ENCODE data around the gene COPZ2. TPM values are rescaled to one million over a fixed set of nuclear protein-coding genes. Genes with fewer than 3 reads are reported as not detected.
"Not testable (repeated sequence)": the region's sequence is repeated elsewhere in the genome, so short reads cannot be mapped to it uniquely, and the experiment has no call there.

Gene COPZ2, protein sequence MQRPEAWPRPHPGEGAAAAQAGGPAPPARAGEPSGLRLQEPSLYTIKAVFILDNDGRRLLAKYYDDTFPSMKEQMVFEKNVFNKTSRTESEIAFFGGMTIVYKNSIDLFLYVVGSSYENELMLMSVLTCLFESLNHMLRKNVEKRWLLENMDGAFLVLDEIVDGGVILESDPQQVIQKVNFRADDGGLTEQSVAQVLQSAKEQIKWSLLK
- total RNA-seq = 10 to 100 TPM; 58.1 to 73.9 (median 64.1) TPM

DNA sequence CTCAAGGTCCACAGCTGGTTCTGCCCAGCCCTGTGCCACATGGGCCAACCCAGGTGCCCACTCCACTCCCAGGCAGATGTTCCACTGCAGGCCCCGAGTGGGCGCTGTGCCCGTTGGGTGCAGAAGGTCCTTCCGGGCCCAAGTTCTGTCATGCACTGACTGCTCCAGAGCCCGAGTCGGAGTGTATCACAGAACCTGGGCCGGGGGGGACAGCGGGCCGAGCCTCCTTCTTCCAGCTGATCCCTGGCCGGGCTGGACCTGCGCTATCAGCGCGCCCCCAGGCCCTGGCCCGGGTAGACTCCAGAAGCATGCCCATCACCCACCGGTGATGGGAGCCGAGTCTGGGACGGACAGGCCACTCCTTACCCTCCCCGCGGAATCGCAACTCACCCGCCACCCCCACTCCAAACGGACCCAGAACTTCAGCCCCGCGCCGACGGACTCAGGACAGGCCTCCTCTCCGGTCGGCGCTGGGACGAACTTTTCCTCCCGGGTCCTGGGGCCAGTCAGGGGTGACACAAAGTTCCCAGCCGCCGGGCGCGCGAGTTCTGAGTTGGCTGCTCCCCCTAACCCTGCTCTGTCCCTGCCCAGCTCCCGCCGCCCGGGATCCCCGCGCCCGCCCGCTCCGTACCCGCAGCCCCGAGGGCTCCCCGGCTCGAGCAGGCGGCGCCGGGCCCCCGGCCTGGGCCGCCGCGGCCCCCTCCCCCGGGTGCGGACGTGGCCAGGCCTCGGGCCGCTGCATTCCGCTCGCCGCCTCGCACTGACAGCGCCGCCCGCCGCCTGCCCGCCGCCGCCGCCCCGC, at the start of gene COPZ2:
TSS of gene COPZ2 (minus strand) at position 762 of the 802 bp plus-strand sequence. CDS start at position 742, 20 bp downstream.
- 4% methylated on average over 26 of the region's 73 CpGs for WGBS
- peak within 1 kb of the TSS; percentile 71 to 79 (median 76) for H3K4me3 ChIP-seq
- TF ChIP-seq POLR2AphosphoS5 (IDR thresholded peaks at IDR 0.05) = peak; percentile 51 to 58
- no peak for TF ChIP-seq EP300 (IDR thresholded peaks at IDR 0.05)
- TF ChIP-seq POLR2A (IDR thresholded peaks at IDR 0.05; ENCODE audit: low read depth) = no peak
- TF ChIP-seq, protein P1, sequence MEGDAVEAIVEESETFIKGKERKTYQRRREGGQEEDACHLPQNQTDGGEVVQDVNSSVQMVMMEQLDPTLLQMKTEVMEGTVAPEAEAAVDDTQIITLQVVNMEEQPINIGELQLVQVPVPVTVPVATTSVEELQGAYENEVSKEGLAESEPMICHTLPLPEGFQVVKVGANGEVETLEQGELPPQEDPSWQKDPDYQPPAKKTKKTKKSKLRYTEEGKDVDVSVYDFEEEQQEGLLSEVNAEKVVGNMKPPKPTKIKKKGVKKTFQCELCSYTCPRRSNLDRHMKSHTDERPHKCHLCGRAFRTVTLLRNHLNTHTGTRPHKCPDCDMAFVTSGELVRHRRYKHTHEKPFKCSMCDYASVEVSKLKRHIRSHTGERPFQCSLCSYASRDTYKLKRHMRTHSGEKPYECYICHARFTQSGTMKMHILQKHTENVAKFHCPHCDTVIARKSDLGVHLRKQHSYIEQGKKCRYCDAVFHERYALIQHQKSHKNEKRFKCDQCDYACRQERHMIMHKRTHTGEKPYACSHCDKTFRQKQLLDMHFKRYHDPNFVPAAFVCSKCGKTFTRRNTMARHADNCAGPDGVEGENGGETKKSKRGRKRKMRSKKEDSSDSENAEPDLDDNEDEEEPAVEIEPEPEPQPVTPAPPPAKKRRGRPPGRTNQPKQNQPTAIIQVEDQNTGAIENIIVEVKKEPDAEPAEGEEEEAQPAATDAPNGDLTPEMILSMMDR (IDR thresholded peaks at IDR 0.05) = peak; percentile 37 to 61 (median 52)
- peak within 1 kb of the TSS; percentile 78 to 87 (median 86) for H3K27ac ChIP-seq (replicated peaks in 1 of 4)
- no peaks in the 10 kb centered on the region for H3K9me3 ChIP-seq
- no peaks in the 10 kb centered on the region for H3K27me3 ChIP-seq
- intact Hi-C loops (cut with DNase I) = no loop called here
- no peak for DNase-seq (ENCODE audit: extremely low spot score)
- H3K4me1 ChIP-seq = peaks cover 11 to 18% (median 16%) of the 10 kb centered on the region in 4 donors
- peaks cover 0 to 5% (median 2%) of the 10 kb centered on the region in 4 donors for H3K36me3 ChIP-seq

DNA sequence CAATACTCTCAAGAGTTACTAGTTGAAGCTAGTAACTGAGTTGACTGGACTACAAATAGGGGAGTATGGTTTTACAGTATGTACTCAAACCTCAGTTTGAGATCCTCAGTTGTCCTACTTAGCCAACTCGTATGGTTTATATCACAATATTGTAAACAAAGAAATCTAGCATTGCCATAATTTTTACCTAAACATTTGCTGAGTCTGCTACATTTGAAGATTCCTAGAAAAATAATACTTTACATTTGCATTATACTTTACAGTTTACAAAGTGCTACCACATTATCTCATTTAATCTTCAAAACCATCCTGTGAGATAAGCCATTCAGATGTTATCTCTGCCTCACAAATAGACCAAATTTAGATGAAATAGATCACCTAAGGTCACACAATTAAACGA, 47.3 kb upstream of the COPZ2 start:
- Histone ChIP-seq H3K27ac (replicated peaks in 1 of 4) (no peak overlapping the region), H3K4me3 (no peak overlapping the region), H3K4me1 (peaks cover 14 to 34% (median 29%) of the 10 kb centered on the region in 4 donors), H3K27me3 (no peaks in the 10 kb centered on the region), H3K9me3 (no peaks in the 10 kb centered on the region), H3K36me3 (no peaks in the 10 kb centered on the region)
- no peak for DNase-seq (ENCODE audit: extremely low spot score)
- intact Hi-C loops (cut with DNase I) = no loop called here
- TF ChIP-seq EP300 (IDR thresholded peaks at IDR 0.05) (no peak), POLR2A (IDR thresholded peaks at IDR 0.05; ENCODE audit: low read depth) (no peak), POLR2AphosphoS5 (IDR thresholded peaks at IDR 0.05) (no peak)
- TF ChIP-seq, protein P1 (IDR thresholded peaks at IDR 0.05) = no peak
- 56% methylated on average over 2 of the region's 2 CpGs for WGBS

DNA sequence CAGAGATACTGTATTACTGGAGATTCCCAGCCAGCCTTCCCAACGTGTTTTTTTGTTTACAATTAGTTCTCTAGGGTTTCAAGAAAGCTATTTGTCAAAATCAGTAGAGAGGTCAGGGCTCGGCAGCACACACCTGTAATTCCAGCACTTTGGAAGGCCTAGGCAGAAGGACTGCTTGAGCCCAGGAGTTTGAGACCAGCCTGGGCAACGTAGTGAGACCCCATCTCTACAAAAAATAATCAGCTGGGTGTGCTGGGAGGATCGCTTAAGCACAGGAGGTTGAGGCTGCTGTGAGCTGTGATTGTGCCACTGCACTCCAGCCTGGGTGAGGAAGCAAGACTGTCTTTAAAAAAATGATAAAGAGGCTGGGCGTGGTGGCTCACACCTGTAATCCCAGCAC, 44.3 kb upstream of the COPZ2 start:
- Histone ChIP-seq H3K36me3 (peaks cover 0 to 2% (median under 1%) of the 10 kb centered on the region in 4 donors), H3K27me3 (no peaks in the 10 kb centered on the region), H3K4me3 (no peak overlapping the region), H3K4me1 (peaks cover 14 to 27% (median 25%) of the 10 kb centered on the region in 4 donors), H3K9me3 (no peaks in the 10 kb centered on the region), H3K27ac (replicated peaks in 1 of 4) (no peak overlapping the region)
- TF ChIP-seq, protein P1 (IDR thresholded peaks at IDR 0.05) = no peak
- DNase-seq (ENCODE audit: extremely low spot score) = no peak
- 73% methylated on average over 5 of the region's 5 CpGs for WGBS
- intact Hi-C loops (cut with DNase I) = no loop called here

DNA sequence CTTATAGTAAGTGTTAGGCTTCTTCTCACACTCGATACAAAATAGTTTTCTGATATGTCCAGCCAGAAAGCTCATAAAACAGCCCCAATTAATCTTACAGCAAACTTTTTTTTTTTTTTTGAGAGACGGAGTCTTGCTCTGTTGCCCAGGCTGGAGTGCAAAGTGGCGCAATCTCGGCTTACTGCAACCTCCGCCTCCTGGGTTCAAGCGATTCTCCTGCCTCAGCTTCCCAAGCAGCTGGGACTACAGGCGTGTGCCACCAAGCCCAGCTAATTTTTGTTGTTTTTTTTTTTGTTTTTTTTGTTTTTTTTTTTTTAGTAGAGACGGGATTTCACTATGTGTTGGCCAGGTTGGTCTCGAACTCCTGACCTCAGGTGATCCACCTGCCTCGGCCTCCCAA, 39.6 kb upstream of the COPZ2 start:
- 91% methylated on average over 10 of the region's 10 CpGs for WGBS
- intact Hi-C loops (cut with DNase I) = loop anchor here (5.0 kb wide), 1 partner anchor 50 kb away; no protein-coding TSS in a partner anchor
- DNase-seq (ENCODE audit: extremely low spot score) = not testable (repeated sequence)

DNA sequence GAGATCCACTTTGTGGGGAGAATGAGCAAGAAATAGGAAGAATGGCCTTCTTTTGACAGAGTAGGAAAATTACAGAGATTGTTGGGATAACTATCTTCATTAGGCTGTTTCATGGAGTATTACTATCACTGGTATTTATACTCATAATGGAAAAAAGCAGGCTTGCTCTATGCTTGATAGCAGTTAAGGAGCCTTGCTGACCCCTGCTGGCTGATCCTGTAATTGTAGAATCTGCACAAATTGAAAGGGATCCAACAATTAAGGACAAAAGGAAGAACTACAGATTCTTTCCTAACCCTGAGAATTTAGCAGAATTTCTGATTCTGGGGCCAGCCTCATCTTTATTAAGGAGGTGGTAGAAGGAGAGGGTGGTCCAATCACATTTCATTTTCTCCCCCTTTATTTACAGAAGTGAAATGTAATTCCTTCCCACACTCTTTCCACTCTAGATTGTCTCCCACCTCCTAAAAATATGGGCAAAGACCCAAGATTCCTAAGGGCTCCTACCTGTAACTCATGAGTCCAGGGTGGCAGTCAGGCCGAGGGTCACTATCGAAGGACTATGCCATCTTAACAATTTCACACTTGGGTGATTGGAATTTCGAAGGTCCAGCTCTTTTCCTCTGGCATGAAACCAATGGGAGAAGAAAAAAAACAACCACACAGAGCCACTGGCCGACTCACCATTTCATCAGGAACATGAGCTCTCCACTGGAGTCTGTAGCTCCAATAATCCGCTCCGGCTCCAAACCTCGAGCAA, 36.9 kb upstream of the COPZ2 start:
- 74% methylated on average over 7 of the region's 7 CpGs for WGBS
- Histone ChIP-seq H3K27ac (replicated peaks in 1 of 4) (peak overlapping the region in 3 of 4 donors; percentile 7 to 34 (median 31)), H3K36me3 (peaks cover 27 to 64% (median 47%) of the 10 kb centered on the region in 4 donors), H3K4me1 (peaks cover 5 to 9% (median 7%) of the 10 kb centered on the region in 4 donors), H3K4me3 (no peak overlapping the region), H3K9me3 (no peaks in the 10 kb centered on the region), H3K27me3 (no peaks in the 10 kb centered on the region)
- peak; percentile 95 for DNase-seq (ENCODE audit: extremely low spot score)
- TF ChIP-seq POLR2AphosphoS5 (IDR thresholded peaks at IDR 0.05) = peak; percentile 30 to 65
- no peak for TF ChIP-seq POLR2A (IDR thresholded peaks at IDR 0.05; ENCODE audit: low read depth)
- TF ChIP-seq, protein P1 (IDR thresholded peaks at IDR 0.05) = peak; percentile 83 to 94 (median 86)
- intact Hi-C loops (cut with DNase I) = loop anchor here (1.0 to 5.0 kb wide), 2 partner anchors 48 to 53 kb away; no protein-coding TSS in a partner anchor

More for the DNA sequence above, 39.6 kb upstream of the COPZ2 start:
- not testable (repeated sequence) for H3K9me3 ChIP-seq; H3K4me3 ChIP-seq; H3K27me3 ChIP-seq; H3K27ac ChIP-seq (replicated peaks in 1 of 4); H3K4me1 ChIP-seq
- H3K36me3 ChIP-seq = peaks cover 18 to 40% (median 30%) of the 10 kb centered on the region in 4 donors

DNA sequence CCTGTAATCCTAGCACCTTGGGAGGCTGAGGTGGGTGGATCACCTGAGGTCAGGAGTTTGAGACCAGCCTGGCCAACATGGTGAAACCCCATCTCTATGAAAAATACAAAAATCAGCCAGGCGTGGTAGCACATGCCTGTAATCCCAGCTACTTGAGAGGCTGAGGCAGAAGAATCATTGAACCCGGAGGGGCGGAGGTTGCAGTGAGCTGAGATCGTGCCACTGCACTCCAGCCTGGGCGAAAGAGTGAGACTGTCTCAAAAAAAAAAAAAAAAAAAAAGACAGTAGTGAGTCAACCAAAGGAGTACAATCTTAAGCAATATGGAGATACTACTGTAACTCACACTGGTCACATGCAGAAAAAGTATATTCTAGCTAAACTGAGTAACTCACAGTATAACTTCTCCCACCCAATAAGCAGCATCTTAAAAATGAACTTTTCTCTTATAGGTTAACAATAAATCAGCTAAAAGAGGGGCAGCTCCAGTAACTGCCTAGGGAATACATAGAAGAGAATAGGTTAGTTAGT, 36.0 kb upstream of the COPZ2 start:
- Histone ChIP-seq H3K27ac (replicated peaks in 1 of 4) (peak overlapping the region in 3 of 4 donors; percentile 7 to 34 (median 31)), H3K36me3 (peaks cover 33 to 73% (median 54%) of the 10 kb centered on the region in 4 donors)
- H3K9me3 ChIP-seq; H3K4me3 ChIP-seq; H3K4me1 ChIP-seq; DNase-seq (ENCODE audit: extremely low spot score); H3K27me3 ChIP-seq: not testable (repeated sequence)
- intact Hi-C loops (cut with DNase I) = loop anchor here (1.0 kb wide), 1 partner anchor 47 kb away; no protein-coding TSS in a partner anchor
- WGBS = 92% methylated on average over 5 of the region's 5 CpGs

DNA sequence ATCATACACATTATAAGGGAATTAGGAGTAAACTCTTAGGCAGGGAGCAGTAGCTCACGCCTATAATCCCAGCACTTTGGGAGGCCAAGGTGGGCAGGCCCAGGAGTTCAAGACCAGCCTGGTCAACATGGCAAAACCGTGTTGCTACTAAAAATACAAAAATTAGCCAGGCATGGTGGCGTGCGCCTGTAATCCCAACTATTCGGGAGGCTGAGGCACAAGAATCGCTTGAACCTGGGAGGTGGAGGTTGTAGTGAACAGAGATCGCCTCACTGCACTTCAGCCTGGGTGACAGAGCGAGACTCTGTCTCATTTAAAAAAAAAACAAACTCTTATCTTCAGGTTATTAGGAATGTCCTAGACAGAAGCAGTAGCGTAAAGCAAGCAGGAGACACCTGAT, 35.2 kb upstream of the COPZ2 start:
- WGBS = 93% methylated on average over 9 of the region's 9 CpGs
- DNase-seq (ENCODE audit: extremely low spot score); H3K27ac ChIP-seq (replicated peaks in 1 of 4); H3K27me3 ChIP-seq; H3K9me3 ChIP-seq; H3K4me3 ChIP-seq; intact Hi-C loops (cut with DNase I); H3K4me1 ChIP-seq: not testable (repeated sequence)
- peaks cover 33 to 81% (median 60%) of the 10 kb centered on the region in 4 donors for H3K36me3 ChIP-seq
